NCI-H82 treated with DMSO at 0.1 percent for 48 hours (cell line): ENCODE data around the gene SLC6A7.

Experiments used
- DNase-seq: peaks from one replicate; lab custom pipeline; 2025; ENCODE audit not compliant: unreplicated experiment; lab: John Stamatoyannopoulos, UW

The SLC6A7 gene

GRCh38 chr5:150257424-150257823 lies 67.6 kb downstream of the SLC6A7 start:
- DNase-seq = no peak

GRCh38 chr5:150258130-150258529 lies 68.3 kb downstream of the SLC6A7 start:
- no peak for DNase-seq
